ENCODE measurements around the gene LITAF. TPM values are rescaled to one million over a fixed set of nuclear protein-coding genes. Genes with fewer than 3 reads are reported as not detected.
A peak's percentile ranks its signal among the peaks of the same experiment; 100 is the strongest.
"Not testable (repeated sequence)": the region's sequence is repeated elsewhere in the genome, so short reads cannot be mapped to it uniquely, and the experiment has no call there.

LITAF gene
- total RNA-seq, 3 donors from 2014 or later (not counting 1 experiment from before 2014, with no cell fraction given) = 584 to 772 (median 726) TPM

GRCh38 chr16:11580451-11581086 is 6.2 kb downstream of the LITAF start:
- WGBS (ENCODE audit: insufficient coverage) = 81% methylated on average over 12 of the region's 12 CpGs
- no peaks in the 10 kb centered on the region for H3K27me3 Mint-ChIP-seq (ENCODE audit: low read depth in 2 of 2)

GRCh38 chr16:11577290-11577660 is 9.4 kb downstream of the LITAF start:
- H3K9me3 ChIP-seq (ENCODE audit: control insufficient read depth, insufficient read depth, low read length); H3K4me3 ChIP-seq (ENCODE audit: low read length); H3K27me3 ChIP-seq (ENCODE audit: control insufficient read depth, insufficient read depth, low read length); DNase-seq; ATAC-seq; H3K36me3 Mint-ChIP-seq; H3K9me3 Mint-ChIP-seq; H3K27me3 Mint-ChIP-seq (ENCODE audit: low read depth in 2 of 2); H3K36me3 ChIP-seq (ENCODE audit: control insufficient read depth, insufficient read depth, low read length); intact Hi-C loops (cut with micrococcal nuclease): not testable (repeated sequence)
- Mint-ChIP-seq H3K4me1 (peaks cover 81 to 86% of the 10 kb centered on the region in 2 donors), H3K4me3 (peak overlapping the region; percentile 83), H3K27ac (peak overlapping the region; percentile 84 to 94)
- 88% methylated on average over 6 of the region's 8 CpGs for WGBS (ENCODE audit: insufficient coverage)
- H3K4me1 ChIP-seq (ENCODE audit: control insufficient read depth, insufficient read depth, low read length) = peaks cover 84% of the 10 kb centered on the region
- H3K27ac ChIP-seq (ENCODE audit: low read length) = peak overlapping the region; percentile 51

More at GRCh38 chr16:11580451-11581086, 6.2 kb downstream of the LITAF start:
- Mint-ChIP-seq H3K36me3 (no peaks in the 10 kb centered on the region), H3K27ac (peak overlapping the region; percentile 91 to 94), H3K4me1 (peaks cover 86 to 87% of the 10 kb centered on the region in 2 donors), H3K4me3 (peak overlapping the region; percentile 97), H3K9me3 (no peaks in the 10 kb centered on the region)
- H3K4me1 ChIP-seq (ENCODE audit: control insufficient read depth, insufficient read depth, low read length) = peaks cover 80% of the 10 kb centered on the region
- no peaks in the 10 kb centered on the region for H3K27me3 ChIP-seq (ENCODE audit: control insufficient read depth, insufficient read depth, low read length)
- no peak overlapping the region for H3K4me3 ChIP-seq (ENCODE audit: low read length)
- ATAC-seq = no peak
- no peak for TF ChIP-seq CTCF (IDR thresholded peaks at IDR 0.05)
- H3K27ac ChIP-seq (ENCODE audit: low read length) = peak overlapping the region; percentile 81
- H3K9me3 ChIP-seq (ENCODE audit: control insufficient read depth, insufficient read depth, low read length) = no peaks in the 10 kb centered on the region
- no peak for DNase-seq
- intact Hi-C loops (cut with micrococcal nuclease) = loop anchor here (5.0 kb wide), 1 partner anchor 33 kb away; no protein-coding TSS in a partner anchor
- peaks cover 9% of the 10 kb centered on the region for H3K36me3 ChIP-seq (ENCODE audit: control insufficient read depth, insufficient read depth, low read length)

GRCh38 chr16:11576427-11577289 is 10.1 kb downstream of the LITAF start:
- no peaks in the 10 kb centered on the region for H3K36me3 Mint-ChIP-seq
- no peaks in the 10 kb centered on the region for H3K9me3 Mint-ChIP-seq
- TF ChIP-seq CTCF (IDR thresholded peaks at IDR 0.05) = no peak
- no peak overlapping the region for H3K4me3 ChIP-seq (ENCODE audit: low read length)
- intact Hi-C loops (cut with micrococcal nuclease) = no loop called here
- ATAC-seq (peak in 2 of 3 donors; percentile 14 to 30), DNase-seq (peak in 1 of 2 donors; percentile 43)
- H3K27me3 ChIP-seq (ENCODE audit: control insufficient read depth, insufficient read depth, low read length) = no peaks in the 10 kb centered on the region
- 57% methylated on average over 7 of the region's 9 CpGs for WGBS (ENCODE audit: insufficient coverage)
- H3K4me1 Mint-ChIP-seq = peaks cover 81 to 86% of the 10 kb centered on the region in 2 donors
- H3K27ac Mint-ChIP-seq = peak overlapping the region; percentile 84 to 94
- peak overlapping the region; percentile 83 for H3K4me3 Mint-ChIP-seq
- no peaks in the 10 kb centered on the region for H3K9me3 ChIP-seq (ENCODE audit: control insufficient read depth, insufficient read depth, low read length)
- H3K4me1 ChIP-seq (ENCODE audit: control insufficient read depth, insufficient read depth, low read length) = peaks cover 90% of the 10 kb centered on the region
- H3K27me3 Mint-ChIP-seq (ENCODE audit: low read depth in 2 of 2) = no peaks in the 10 kb centered on the region
- peaks cover 5% of the 10 kb centered on the region for H3K36me3 ChIP-seq (ENCODE audit: control insufficient read depth, insufficient read depth, low read length)
- peak overlapping the region; percentile 51 for H3K27ac ChIP-seq (ENCODE audit: low read length)

- peaks cover 81 to 85% of the 10 kb centered on the region in 2 donors for H3K4me1 Mint-ChIP-seq
- ATAC-seq = no peak
- Histone ChIP-seq H3K36me3 (ENCODE audit: control insufficient read depth, insufficient read depth, low read length) (peaks cover 8% of the 10 kb centered on the region), H3K9me3 (ENCODE audit: control insufficient read depth, insufficient read depth, low read length) (no peaks in the 10 kb centered on the region), H3K4me3 (ENCODE audit: low read length) (no peak overlapping the region), H3K27ac (ENCODE audit: low read length) (peak overlapping the region; percentile 71), H3K4me1 (ENCODE audit: control insufficient read depth, insufficient read depth, low read length) (peaks cover 90% of the 10 kb centered on the region), H3K27me3 (ENCODE audit: control insufficient read depth, insufficient read depth, low read length) (no peaks in the 10 kb centered on the region)
- no peaks in the 10 kb centered on the region for H3K9me3 Mint-ChIP-seq
- 59% methylated on average over 7 of the region's 7 CpGs for WGBS (ENCODE audit: insufficient coverage)
- H3K27ac Mint-ChIP-seq = peak overlapping the region; percentile 97 to 98
- no peaks in the 10 kb centered on the region for H3K27me3 Mint-ChIP-seq (ENCODE audit: low read depth in 2 of 2)
- intact Hi-C loops (cut with micrococcal nuclease) = no loop called here
- DNase-seq = no peak
- H3K36me3 Mint-ChIP-seq = no peaks in the 10 kb centered on the region
- TF ChIP-seq CTCF (IDR thresholded peaks at IDR 0.05) = no peak
- peak overlapping the region; percentile 84 for H3K4me3 Mint-ChIP-seq
Observed at GRCh38 chr16:11575223-11575589, 11.5 kb downstream of the LITAF start.

Measured in natural killer cell (primary cell).